Hypothalamus (tissue), 51 donors: ENCODE data around the gene STX7.
A peak's percentile ranks its signal among the peaks of the same experiment; 100 is the strongest.

ENCODE experiments used
- DNase-seq, 51 donors: peaks; one replicate each; lab custom pipeline; 2025; lab: John Stamatoyannopoulos, UW

Gene STX7

GRCh38 chr6:132418235-132418965, 94.5 kb downstream of the STX7 start:
- DNase-seq, result no peak

- no peak for DNase-seq
Measured at GRCh38 chr6:132414761-132415160, 98.2 kb downstream of the STX7 start.

- no peak for DNase-seq
Measured at GRCh38 chr6:132414322-132414721, 98.6 kb downstream of the STX7 start.

- no peak for DNase-seq
Measured at GRCh38 chr6:132413499-132413802, 99.5 kb downstream of the STX7 start.

- DNase-seq, result no peak
Measured at GRCh38 chr6:132412656-132413498, 100.0 kb downstream of the STX7 start.

GRCh38 chr6:132411296-132411695, 101.6 kb downstream of the STX7 start:
- DNase-seq, result no peak

- DNase-seq, result no peak
Measured at GRCh38 chr6:132410830-132411229, 102.1 kb downstream of the STX7 start.

GRCh38 chr6:132405143-132405915, 107.6 kb downstream of the STX7 start:
- DNase-seq, result no peak

GRCh38 chr6:132404736-132405135, 108.2 kb downstream of the STX7 start:
- DNase-seq, result no peak

GRCh38 chr6:132404330-132404729, 108.6 kb downstream of the STX7 start:
- no peak for DNase-seq

- DNase-seq, result no peak
Measured at GRCh38 chr6:132401618-132402285, 111.2 kb downstream of the STX7 start.

GRCh38 chr6:132400883-132401617, 111.9 kb downstream of the STX7 start, which contains the start of gene MOXD1:
MOXD1 (minus strand) TSS chr6:132401475; CDS start chr6:132401426, 49 bp downstream.
- DNase-seq, result peak in 6 of 51 donors; percentile 2 to 34 (median 20)

GRCh38 chr6:132400555-132400882, 112.4 kb downstream of the STX7 start:
- DNase-seq, result no peak

GRCh38 chr6:132399376-132400074, 113.4 kb downstream of the STX7 start:
- no peak for DNase-seq
